GM10248 (cell line): ENCODE measurements around the gene ABCB9.

Experiments used
- CTCF ChIA-PET: fragments of 300-600 bp; sonication (Branson Sonifier 250); formaldehyde crosslinking; extraction: SDS; loops from one replicate; lab custom pipeline; 2021; ENCODE audit warnings: antibody characterized with exemption; lab: Yijun Ruan, JAX
- POLR2A ChIA-PET: fragments of 350-650 bp; sonication (Branson Sonifier 250); formaldehyde crosslinking; extraction: SDS; loops from one replicate; lab custom pipeline; 2020; ENCODE audit warnings: antibody characterized with exemption; lab: Yijun Ruan, JAX
- DNase-seq: peaks from one replicate; pipeline ENCODE4 v3.0.0; 2012; ENCODE audit errors: extremely low spot score
- CTCF ChIP-seq: IDR thresholded peaks from 2 replicates; pipeline ENCODE4 v1.5.1; 2012; ENCODE audit warnings: mild to moderate bottlenecking, low read depth; ENCODE audit errors: extremely low read depth, missing control alignments, control extremely low read depth

Gene ABCB9

GRCh38 chr12:122949816-122950675 lies 16.2 kb downstream of the ABCB9 start:
- ChIA-PET CTCF (interaction anchor here (0.9 to 9.6 kb wide), 7 partner anchors 12 to 313 kb away, joined by 3 to 158 read pairs (median 4); no protein-coding TSS in a partner anchor), POLR2A (no interaction called here)
- TF ChIP-seq CTCF = no peak
- DNase-seq = no peak

GRCh38 chr12:122949405-122949804 lies 16.9 kb downstream of the ABCB9 start:
- no peak for TF ChIP-seq CTCF
- CTCF ChIA-PET = interaction anchor here (0.9 to 9.6 kb wide), 5 partner anchors 14 to 312 kb away, joined by 3 to 158 read pairs (median 4); no protein-coding TSS in a partner anchor
- POLR2A ChIA-PET = no interaction called here
- DNase-seq = no peak

- DNase-seq = no peak
- ChIA-PET CTCF (interaction anchor here (1.3 to 9.6 kb wide), 4 partner anchors 72 to 311 kb away, joined by 3 to 158 read pairs (median 4); no protein-coding TSS in a partner anchor), POLR2A (no interaction called here)
- no peak for TF ChIP-seq CTCF
These were observed 17.7 kb downstream of the ABCB9 start for GRCh38 chr12:122948605-122949004.

- ChIA-PET CTCF (interaction anchor here (0.7 to 9.6 kb wide), 8 partner anchors 7 to 154 kb away, joined by 3 to 158 read pairs (median 4); no protein-coding TSS in a partner anchor), POLR2A (no interaction called here)
- no peak for TF ChIP-seq CTCF
- DNase-seq = no peak
These were observed 18.9 kb downstream of the ABCB9 start for GRCh38 chr12:122947352-122947792.

- ChIA-PET CTCF (interaction anchor here (0.7 to 9.6 kb wide), 7 partner anchors 8 to 154 kb away, joined by 3 to 158 read pairs (median 4); no protein-coding TSS in a partner anchor), POLR2A (interaction anchor here (0.5 kb wide), 1 partner anchor 297 kb away, joined by 3 read pairs; no protein-coding TSS in a partner anchor)
- peak; percentile 0 for TF ChIP-seq CTCF
- peak; percentile 75 for DNase-seq
These were observed 19.4 kb downstream of the ABCB9 start for GRCh38 chr12:122946690-122947341.
